Neutrophil (primary cell): ENCODE results near the gene DDIAS.

Experiments
- H3K27ac ChIP-seq: fragments of 200-600 bp; sonication (generic); 2 replicates; pipeline ENCODE4 v1.5.1; 2016; ENCODE audit warnings: mild to moderate bottlenecking, moderate library complexity
- H3K27me3 ChIP-seq: fragments of 200-600 bp; sonication (generic); 2 replicates; pipeline ENCODE4 v1.6.0; 2016; ENCODE audit warnings: mild to moderate bottlenecking
- H3K36me3 ChIP-seq: fragments of 200-600 bp; sonication (generic); 2 replicates; pipeline ENCODE4 v1.5.1; 2017
- H3K4me1 ChIP-seq, 2 experiments: fragments of 200-600 bp in 1 of 2; sonication (generic) in 1 of 2; 1 replicate in 1 of 2; 2 replicates in 1 of 2; pipeline versions ENCODE4 v1.5.1 to v1.6.1; 2013 to 2016; ENCODE audit warnings: low read depth in 1 of 2, low read length in 1 of 2, mild to moderate bottlenecking in 1 of 2, moderate library complexity in 1 of 2; ENCODE audit not compliant: control insufficient read depth in 1 of 2, insufficient read depth in 1 of 2
- H3K4me3 ChIP-seq, 2 experiments: fragments of 200-600 bp in 1 of 2; sonication (generic) in 1 of 2; 1 replicate in 1 of 2; 2 replicates in 1 of 2; pipeline ENCODE4 v1.5.1; 2013 to 2016; ENCODE audit warnings: low read depth in 1 of 2, low read length in 1 of 2, mild to moderate bottlenecking in 1 of 2, moderate library complexity in 1 of 2
- H3K9me3 ChIP-seq: fragments of 200-600 bp; sonication (generic); 2 replicates; pipeline ENCODE4 v1.5.1; 2016
- CTCF ChIP-seq: fragments of 200-600 bp; sonication (generic); IDR thresholded peaks from 2 replicates; pipeline ENCODE4 v1.5.1; 2016; ENCODE audit warnings: antibody characterized with exemption

Gene DDIAS

GRCh38 chr11:82972103-82972502, 70.6 kb downstream of the DDIAS start:
- TF ChIP-seq CTCF, result no peak
- H3K36me3 ChIP-seq, result no peaks in the 10 kb centered on the region
- no peak overlapping the region for H3K4me3 ChIP-seq
- peaks cover 5% of the 10 kb centered on the region for H3K27me3 ChIP-seq
- no peak overlapping the region for H3K27ac ChIP-seq
- no peaks in the 10 kb centered on the region for H3K9me3 ChIP-seq
- no peaks in the 10 kb centered on the region for H3K4me1 ChIP-seq

GRCh38 chr11:82974135-82974534, 72.6 kb downstream of the DDIAS start:
- H3K9me3 ChIP-seq, result no peaks in the 10 kb centered on the region
- no peak overlapping the region for H3K27ac ChIP-seq
- H3K4me1 ChIP-seq, result no peaks in the 10 kb centered on the region
- no peak overlapping the region for H3K4me3 ChIP-seq
- peaks cover 5% of the 10 kb centered on the region for H3K27me3 ChIP-seq
- H3K36me3 ChIP-seq, result no peaks in the 10 kb centered on the region
- TF ChIP-seq CTCF, result no peak

GRCh38 chr11:82974851-82975250, 73.3 kb downstream of the DDIAS start:
- H3K36me3 ChIP-seq, result no peaks in the 10 kb centered on the region
- no peak for TF ChIP-seq CTCF

GRCh38 chr11:82975882-82976281, 74.3 kb downstream of the DDIAS start:
- Histone ChIP-seq H3K4me1 (no peaks in the 10 kb centered on the region), H3K4me3 (no peak overlapping the region), H3K27ac (no peak overlapping the region), H3K36me3 (no peaks in the 10 kb centered on the region), H3K27me3 (peaks cover 5% of the 10 kb centered on the region), H3K9me3 (no peaks in the 10 kb centered on the region)
- no peak for TF ChIP-seq CTCF

More at GRCh38 chr11:82974851-82975250, 73.3 kb downstream of the DDIAS start:
- no peaks in the 10 kb centered on the region for H3K9me3 ChIP-seq
- no peak overlapping the region for H3K27ac ChIP-seq
- H3K27me3 ChIP-seq, result peaks cover 5% of the 10 kb centered on the region
- H3K4me3 ChIP-seq, result no peak overlapping the region
- no peaks in the 10 kb centered on the region for H3K4me1 ChIP-seq

GRCh38 chr11:82976786-82977185, 75.2 kb downstream of the DDIAS start:
- TF ChIP-seq CTCF, result no peak
- Histone ChIP-seq H3K4me1 (no peaks in the 10 kb centered on the region), H3K36me3 (no peaks in the 10 kb centered on the region), H3K27ac (no peak overlapping the region), H3K27me3 (peaks cover 5% of the 10 kb centered on the region), H3K9me3 (no peaks in the 10 kb centered on the region), H3K4me3 (no peak overlapping the region)
